H9 (cell line): ENCODE results near the gene METTL8. TPM values are rescaled to one million over a fixed set of nuclear protein-coding genes. Genes with fewer than 3 reads are reported as not detected.

Experiments used
- DNase-seq: peaks from one replicate; pipeline ENCODE4 v3.0.0-alpha.2; 2017
- H2AFZ ChIP-seq: one replicate; pipeline ENCODE4 v1.6.1; 2013; ENCODE audit warnings: mild to moderate bottlenecking, low read length, control low read depth, moderate library complexity
- H2AK5ac ChIP-seq: 2 replicates; pipeline ENCODE4 v1.6.1; 2013; ENCODE audit warnings: low read length, control low read depth, mixed read lengths; ENCODE audit not compliant: insufficient read length
- H2BK120ac ChIP-seq: one replicate; pipeline ENCODE4 v1.6.1; 2013; ENCODE audit warnings: low read depth, mild to moderate bottlenecking, low read length, control low read depth, inconsistent platforms; ENCODE audit not compliant: poor library complexity, severe bottlenecking
- H2BK12ac ChIP-seq: 2 replicates; pipeline ENCODE4 v1.6.1; 2013; ENCODE audit warnings: low read length, control low read depth, mixed read lengths, low read depth; ENCODE audit not compliant: insufficient read length
- H2BK15ac ChIP-seq: 2 replicates; pipeline ENCODE4 v1.6.1; 2013; ENCODE audit warnings: low read depth, low read length, control low read depth
- H2BK20ac ChIP-seq: one replicate; pipeline ENCODE4 v1.6.1; 2013; ENCODE audit warnings: low read depth, mild to moderate bottlenecking, low read length, control low read depth, inconsistent platforms; ENCODE audit not compliant: poor library complexity, severe bottlenecking
- H2BK5ac ChIP-seq: 2 replicates; pipeline ENCODE4 v1.6.1; 2013; ENCODE audit warnings: low read length, control low read depth, mixed read lengths; ENCODE audit not compliant: insufficient read length
- H3K14ac ChIP-seq: 2 replicates; pipeline ENCODE4 v1.6.1; 2013; ENCODE audit warnings: low read length, control low read depth; ENCODE audit not compliant: insufficient read depth
- H3K18ac ChIP-seq: 2 replicates; pipeline ENCODE4 v1.6.1; 2013; ENCODE audit warnings: low read depth, mild to moderate bottlenecking, mixed read lengths, low read length, control low read depth; ENCODE audit not compliant: insufficient read length
- H3K23ac ChIP-seq: 2 replicates; pipeline ENCODE4 v1.6.1; 2013; ENCODE audit warnings: low read length, control low read depth, mixed read lengths, low read depth; ENCODE audit not compliant: insufficient read length
- H3K23me2 ChIP-seq: 2 replicates; pipeline ENCODE4 v1.6.1; 2013; ENCODE audit warnings: low read depth, mild to moderate bottlenecking, mixed read lengths, low read length, control low read depth; ENCODE audit not compliant: insufficient read length, poor library complexity, severe bottlenecking
- H3K27ac ChIP-seq: 2 replicates; pipeline ENCODE4 v1.5.1; 2013; ENCODE audit warnings: low read length, control low read depth, mixed read lengths, low read depth; ENCODE audit not compliant: insufficient read length
- H3K27me3 ChIP-seq: 2 replicates; pipeline ENCODE4 v1.6.1; 2013; ENCODE audit warnings: low read length, control low read depth, inconsistent platforms; ENCODE audit not compliant: insufficient read depth
- H3K4ac ChIP-seq: 2 replicates; pipeline ENCODE4 v1.6.1; 2013; ENCODE audit warnings: low read depth, mild to moderate bottlenecking, control low read depth, inconsistent platforms, low read length, moderate library complexity
- H3K4me1 ChIP-seq: 2 replicates; pipeline ENCODE4 v1.6.1; 2013; ENCODE audit warnings: low read length, control low read depth, inconsistent platforms; ENCODE audit not compliant: insufficient read depth
- H3K4me2 ChIP-seq: 2 replicates; pipeline ENCODE4 v1.6.1; 2013; ENCODE audit warnings: low read length, control low read depth, mixed read lengths; ENCODE audit not compliant: insufficient read length, insufficient read depth
- H3K56ac ChIP-seq: 2 replicates; pipeline ENCODE4 v1.6.1; 2013; ENCODE audit warnings: low read depth, mild to moderate bottlenecking, mixed read lengths, low read length, control low read depth; ENCODE audit not compliant: insufficient read length
- H3K79me1 ChIP-seq: 2 replicates; pipeline ENCODE4 v1.6.1; 2013; ENCODE audit warnings: low read depth, mild to moderate bottlenecking, moderate library complexity, low read length, control low read depth, inconsistent platforms; ENCODE audit not compliant: insufficient read depth, poor library complexity, severe bottlenecking
- H3K79me2 ChIP-seq: 2 replicates; pipeline ENCODE4 v1.6.1; 2013; ENCODE audit warnings: low read length, control low read depth, inconsistent platforms; ENCODE audit not compliant: insufficient read depth
- H3K9ac ChIP-seq: 2 replicates; pipeline ENCODE4 v1.6.1; 2013; ENCODE audit warnings: low read length, control low read depth, mixed read lengths; ENCODE audit not compliant: insufficient read length; ENCODE audit errors: extremely low read depth
- H3K9me3 ChIP-seq: one replicate; pipeline ENCODE4 v1.6.1; 2013; ENCODE audit warnings: low read depth, low read length, inconsistent platforms; ENCODE audit not compliant: control insufficient read depth
- H3T11ph ChIP-seq: one replicate; pipeline ENCODE4 v1.6.1; 2013; ENCODE audit warnings: mild to moderate bottlenecking, low read length, control low read depth, inconsistent platforms
- H4K20me1 ChIP-seq: one replicate; pipeline ENCODE4 v1.6.1; 2013; ENCODE audit not compliant: control insufficient read depth, insufficient read length, insufficient read depth
- H4K5ac ChIP-seq: 2 replicates; pipeline ENCODE4 v1.6.1; 2013; ENCODE audit warnings: low read depth, mild to moderate bottlenecking, mixed read lengths, low read length, control low read depth; ENCODE audit not compliant: insufficient read length
- H4K8ac ChIP-seq: replicated peaks from 2 replicates; pipeline ENCODE4 v1.6.1; 2013; ENCODE audit warnings: low read length, control low read depth, mixed read lengths, low read depth; ENCODE audit not compliant: insufficient read length
- H4K91ac ChIP-seq: 2 replicates; pipeline ENCODE4 v1.6.1; 2013; ENCODE audit warnings: low read depth, mild to moderate bottlenecking, moderate library complexity, mixed read lengths, low read length, control low read depth; ENCODE audit not compliant: insufficient read length
- H3K27ac Mint-ChIP-seq, 3 experiments: 2 replicates in 2 of 3; 3 replicates in 1 of 3; pipeline ENCODE4 v1.8.0; 2020 to 2021; ENCODE audit warnings: mixed read lengths in 3 of 3, mild to moderate bottlenecking in 1 of 3, moderate library complexity in 1 of 3
- H3K27me3 Mint-ChIP-seq: 2 replicates; pipeline ENCODE4 v1.8.0; 2021; ENCODE audit warnings: low read depth, mild to moderate bottlenecking, moderate library complexity, mixed read lengths
- H3K36me3 Mint-ChIP-seq, 3 experiments: 2 replicates in 2 of 3; 3 replicates in 1 of 3; pipeline ENCODE4 v1.8.0; 2020 to 2021; ENCODE audit warnings: low read depth in 3 of 3, mixed read lengths in 3 of 3; ENCODE audit not compliant: insufficient read depth in 1 of 3
- H3K4me1 Mint-ChIP-seq, 2 experiments: 2 replicates each; pipeline ENCODE4 v1.8.0; 2020; ENCODE audit warnings: mixed read lengths in 2 of 2
- H3K4me3 Mint-ChIP-seq, 2 experiments: 2 replicates in 1 of 2; 3 replicates in 1 of 2; pipeline ENCODE4 v1.8.0; 2020 to 2021; ENCODE audit warnings: mild to moderate bottlenecking in 2 of 2, mixed read lengths in 2 of 2, moderate library complexity in 1 of 2
- H3K9me3 Mint-ChIP-seq, 2 experiments: 2 replicates in 1 of 2; 3 replicates in 1 of 2; pipeline ENCODE4 v1.8.0; 2020; ENCODE audit warnings: mild to moderate bottlenecking in 2 of 2, mixed read lengths in 2 of 2, moderate library complexity in 1 of 2
- CTCF ChIP-seq: fragments of 200-600 bp; sonication (generic); conservative IDR thresholded peaks from 3 replicates; pipeline ENCODE4 v1.8.0; 2021; ENCODE audit warnings: antibody characterized with exemption, mild to moderate bottlenecking
- WGBS: extraction: QIAGEN DNeasy Blood & Tissue Kit; methylation state at CpG from one replicate; pipeline ENCODE4 v1.1.7; 2013; ENCODE audit warnings: missing lambda C conversion rate, low lambda C conversion rate, mixed read lengths; ENCODE audit not compliant: insufficient read length; ENCODE audit errors: extremely low coverage; 5-methylcytosine and 5-hydroxymethylcytosine counted together
- total RNA-seq: library from RNA; stranded (reverse); gene quantifications from 2 replicates; pipeline ENCODE4 v1.2.1, GENCODE V29; 2021

Gene METTL8
- total RNA-seq, 1 experiment from 2014 or later: 40.9 TPM

GRCh38 chr2:171279983-171280790, 153.6 kb downstream of the METTL8 start:
- no peaks in the 10 kb centered on the region; the same call in 1 of the 2 replicates for H3K4me1 ChIP-seq
- TF ChIP-seq CTCF: no peak
- no peak overlapping the region for H2AK5ac ChIP-seq
- no peak overlapping the region for H4K8ac ChIP-seq
- no peak overlapping the region for H2BK20ac ChIP-seq
- no peak overlapping the region for H3K23ac ChIP-seq
- H3K4me2 ChIP-seq: no peak overlapping the region
- no peak overlapping the region for H3K27ac ChIP-seq
- WGBS: no CpG with 5 or more reads among the region's 13 CpGs
- H2BK5ac ChIP-seq: no peak overlapping the region
- no peak overlapping the region for H3K4ac ChIP-seq
- no peak overlapping the region for H3T11ph ChIP-seq
- no peaks in the 10 kb centered on the region for H4K20me1 ChIP-seq
- no peak overlapping the region for H4K5ac ChIP-seq
- no peak overlapping the region for H3K56ac ChIP-seq
- H2AFZ ChIP-seq: no peak overlapping the region
- H3K14ac ChIP-seq: no peak overlapping the region
- no peaks in the 10 kb centered on the region for H3K79me2 ChIP-seq
- H3K9ac ChIP-seq: no peak overlapping the region
- no peak overlapping the region for H2BK12ac ChIP-seq
- Mint-ChIP-seq H3K4me3 (no peak overlapping the region), H3K27ac (peak overlapping the region in 1 of 3 experiments; percentile 80; a peak in 2 of 7 replicates), H3K4me1 (peaks cover 22 to 30% of the 10 kb centered on the region in 2 experiments), H3K9me3 (peaks cover 0 to 3% of the 10 kb centered on the region in 2 experiments; a peak in 3 of 5 replicates), H3K27me3 (no peaks in the 10 kb centered on the region), H3K36me3 (peaks cover 0 to 5% (median 0%) of the 10 kb centered on the region in 3 experiments; a peak in 3 of 7 replicates)
- no peaks in the 10 kb centered on the region for H3K23me2 ChIP-seq
- H2BK15ac ChIP-seq: no peak overlapping the region
- no peak overlapping the region for H4K91ac ChIP-seq
- H3K79me1 ChIP-seq: no peaks in the 10 kb centered on the region
- H3K18ac ChIP-seq: no peak overlapping the region
- DNase-seq: no peak
- H2BK120ac ChIP-seq: no peak overlapping the region
- H3K27me3 ChIP-seq: no peaks in the 10 kb centered on the region
- H3K9me3 ChIP-seq: no peaks in the 10 kb centered on the region
